HG03196 (cell line): ENCODE results near the gene GABRA1.

Experiments used
- ATAC-seq: cut with Tn5 transposase; IDR thresholded peaks from one replicate; pipeline ENCODE4 v1.9.1; 2021; ENCODE audit not compliant: unreplicated experiment

GABRA1 gene

GRCh38 chr5:161847941-161848391 lies at the start of gene GABRA1:
TSS of gene GABRA1 (plus strand) at chr5:161848120. CDS start at chr5:161850811, 2,691 bp downstream.
- no peak for ATAC-seq

- ATAC-seq = no peak
These were observed 48.6 kb upstream of the GABRA1 start for GRCh38 chr5:161799316-161799715.

GRCh38 chr5:161804263-161804662 lies 43.7 kb upstream of the GABRA1 start:
- ATAC-seq = no peak

GRCh38 chr5:161846746-161847145 lies 1.2 kb upstream of the GABRA1 start:
- no peak for ATAC-seq

- ATAC-seq = no peak
These were observed 473 bp upstream of the GABRA1 start for GRCh38 chr5:161847447-161847846.

- ATAC-seq = no peak
These were observed 2.6 kb downstream of the GABRA1 start for GRCh38 chr5:161850491-161850890.

GRCh38 chr5:161851691-161852299 lies 3.9 kb downstream of the GABRA1 start:
- ATAC-seq = no peak

- ATAC-seq = no peak
These were observed 9.4 kb downstream of the GABRA1 start for GRCh38 chr5:161857358-161857757.

GRCh38 chr5:161863259-161863658 lies 15.3 kb downstream of the GABRA1 start:
- ATAC-seq = no peak

- no peak for ATAC-seq
These were observed 15.9 kb downstream of the GABRA1 start for GRCh38 chr5:161863811-161864210.

- ATAC-seq = no peak
These were observed 17.6 kb downstream of the GABRA1 start for GRCh38 chr5:161865510-161865909.

GRCh38 chr5:161889971-161890370 lies 42.1 kb downstream of the GABRA1 start:
- no peak for ATAC-seq

GRCh38 chr5:161895514-161895913 lies 47.6 kb downstream of the GABRA1 start:
- ATAC-seq = no peak

- no peak for ATAC-seq
These were observed 49.1 kb downstream of the GABRA1 start for GRCh38 chr5:161897033-161897432.

- ATAC-seq = no peak
These were observed 51.7 kb downstream of the GABRA1 start for GRCh38 chr5:161899590-161899989.

- ATAC-seq = no peak
These were observed 53.1 kb downstream of the GABRA1 start for GRCh38 chr5:161900981-161901380.

- ATAC-seq = no peak
These were observed 73.9 kb downstream of the GABRA1 start for GRCh38 chr5:161921781-161922180.

GRCh38 chr5:161924270-161924669 lies 76.3 kb downstream of the GABRA1 start:
- ATAC-seq = no peak

- ATAC-seq = no peak
These were observed 78.0 kb downstream of the GABRA1 start for GRCh38 chr5:161925960-161926359.

GRCh38 chr5:161934486-161934885 lies 86.6 kb downstream of the GABRA1 start:
- no peak for ATAC-seq

GRCh38 chr5:161944974-161945373 lies 97.1 kb downstream of the GABRA1 start:
- no peak for ATAC-seq

- ATAC-seq = no peak
These were observed 99.0 kb downstream of the GABRA1 start for GRCh38 chr5:161946911-161947310.
